Stimulated activated CD8-positive, alpha-beta memory T cell treated with anti-CD3 and anti-CD28 coated beads, Interleukin-7, amount 100 ng/mL, for 48 hours (primary cell): ENCODE data around the gene TTYH3.
"Not testable (repeated sequence)": the region's sequence is repeated elsewhere in the genome, so short reads cannot be mapped to it uniquely, and the experiment has no call there.

ENCODE experiments used
- DNase-seq, 2 donors: peaks; one replicate each; pipeline ENCODE4 v3.0.0-alpha.2; 2020; ENCODE audit warnings: low read depth in 1 of 2; ENCODE audit errors: extremely low read depth in 1 of 2

The TTYH3 gene

GRCh38 chr7:2661602-2662272 is 30.0 kb downstream of the TTYH3 start:
- no peak for DNase-seq

DNA sequence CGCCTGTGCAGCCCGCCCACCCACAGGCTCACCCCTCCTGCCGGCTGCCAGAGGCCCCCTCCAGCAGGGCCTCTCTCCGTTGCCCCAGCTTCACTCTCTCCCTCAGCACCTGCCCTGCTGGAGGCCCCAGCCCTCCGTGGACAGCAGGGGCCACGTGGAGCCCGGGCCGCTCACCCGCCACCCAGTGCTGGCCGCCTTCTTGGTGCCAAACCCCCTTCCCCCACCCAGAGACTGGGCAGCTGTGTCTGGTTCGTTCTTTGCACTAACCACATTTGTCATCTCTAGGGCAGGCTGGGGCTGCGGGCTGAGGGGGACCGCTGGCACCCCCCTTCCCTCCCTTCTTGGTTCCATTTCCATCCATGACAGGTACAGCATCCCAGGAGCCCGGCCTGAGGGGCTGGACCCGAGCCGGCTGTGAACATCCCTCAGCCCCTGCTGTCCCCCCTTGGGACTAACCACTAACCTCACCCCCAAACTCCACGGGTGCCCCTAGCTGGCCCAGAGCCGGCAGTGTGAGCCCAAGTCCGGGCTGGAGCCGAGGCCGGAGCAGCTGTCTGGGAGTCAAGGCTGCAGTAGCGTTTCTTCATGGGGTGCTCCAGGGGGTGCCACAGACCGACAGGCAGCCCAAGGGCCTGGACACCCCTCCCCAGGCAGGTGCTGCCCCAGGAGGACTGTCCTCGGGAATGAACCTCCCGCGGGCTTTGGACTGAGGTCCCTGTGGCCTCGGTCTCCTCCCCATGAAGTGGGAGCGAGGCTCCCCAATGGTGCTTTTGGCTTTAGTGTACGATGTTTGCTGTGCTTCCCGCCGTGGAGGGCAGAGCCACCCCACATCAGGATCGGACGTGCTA is 30.7 kb downstream of the TTYH3 start:
- DNase-seq: no peak

DNA sequence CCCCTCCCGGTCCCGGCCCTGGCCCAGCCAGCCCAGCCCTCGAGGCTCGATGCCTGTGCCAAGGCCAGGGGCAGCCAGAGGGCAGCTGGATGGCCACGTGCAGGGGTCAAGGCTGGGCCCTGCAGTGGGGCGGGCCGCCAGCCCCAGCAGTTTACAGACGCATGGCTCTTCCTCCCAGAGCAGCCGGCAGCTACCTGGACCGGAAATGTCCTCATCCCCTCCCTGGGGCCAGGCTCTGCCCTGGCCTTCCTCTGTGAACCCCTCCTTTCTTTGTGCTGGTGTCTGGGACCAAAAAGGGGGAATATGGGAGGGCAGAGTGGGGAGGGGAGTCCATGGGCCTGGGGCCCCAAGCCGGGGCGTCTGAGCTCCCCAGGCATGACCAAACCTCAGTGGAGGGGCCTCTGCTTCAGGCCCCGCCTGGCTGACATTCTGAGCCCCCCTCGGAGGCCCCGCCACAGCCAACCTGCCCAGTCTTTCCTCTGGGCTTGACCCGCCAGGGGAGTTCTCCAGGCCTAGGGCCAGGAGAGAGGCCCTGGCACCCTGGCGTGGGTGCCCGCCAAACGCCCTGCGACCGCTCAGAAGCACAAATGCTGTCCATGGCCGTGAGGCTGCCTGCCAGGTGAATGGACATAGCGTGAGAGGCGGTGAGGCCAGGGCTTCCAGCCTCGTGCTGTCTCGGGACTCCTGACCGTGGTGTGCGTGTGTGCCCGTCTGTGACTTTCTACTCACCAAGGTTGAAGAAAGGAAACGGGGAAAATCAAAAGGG is 31.5 kb downstream of the TTYH3 start:
- no peak for DNase-seq

GRCh38 chr7:2663960-2664359 is 32.2 kb downstream of the TTYH3 start:
- no peak for DNase-seq

GRCh38 chr7:2665359-2665791 is 33.6 kb downstream of the TTYH3 start:
- DNase-seq: no peak

DNA sequence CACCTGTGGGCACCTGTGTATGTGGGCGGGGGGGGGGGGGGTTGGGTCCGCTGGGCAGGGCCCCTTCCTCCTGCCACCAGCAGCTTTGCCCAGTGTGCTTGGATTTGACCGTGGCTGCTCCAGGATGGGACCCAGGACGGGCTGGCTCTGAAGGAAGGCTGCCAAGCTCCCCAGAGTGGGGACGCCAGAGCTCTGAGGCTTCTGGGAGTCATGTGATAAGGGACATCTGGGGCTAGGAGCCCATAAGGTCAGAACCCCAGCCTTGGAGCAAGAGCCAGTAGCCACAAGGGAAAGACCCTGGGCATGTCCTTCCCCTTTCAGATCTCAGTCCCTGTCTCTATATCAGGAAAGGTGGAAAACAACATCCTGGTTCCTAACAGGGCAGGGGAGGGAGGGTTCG is 34.4 kb downstream of the TTYH3 start:
- no peak for DNase-seq

DNA sequence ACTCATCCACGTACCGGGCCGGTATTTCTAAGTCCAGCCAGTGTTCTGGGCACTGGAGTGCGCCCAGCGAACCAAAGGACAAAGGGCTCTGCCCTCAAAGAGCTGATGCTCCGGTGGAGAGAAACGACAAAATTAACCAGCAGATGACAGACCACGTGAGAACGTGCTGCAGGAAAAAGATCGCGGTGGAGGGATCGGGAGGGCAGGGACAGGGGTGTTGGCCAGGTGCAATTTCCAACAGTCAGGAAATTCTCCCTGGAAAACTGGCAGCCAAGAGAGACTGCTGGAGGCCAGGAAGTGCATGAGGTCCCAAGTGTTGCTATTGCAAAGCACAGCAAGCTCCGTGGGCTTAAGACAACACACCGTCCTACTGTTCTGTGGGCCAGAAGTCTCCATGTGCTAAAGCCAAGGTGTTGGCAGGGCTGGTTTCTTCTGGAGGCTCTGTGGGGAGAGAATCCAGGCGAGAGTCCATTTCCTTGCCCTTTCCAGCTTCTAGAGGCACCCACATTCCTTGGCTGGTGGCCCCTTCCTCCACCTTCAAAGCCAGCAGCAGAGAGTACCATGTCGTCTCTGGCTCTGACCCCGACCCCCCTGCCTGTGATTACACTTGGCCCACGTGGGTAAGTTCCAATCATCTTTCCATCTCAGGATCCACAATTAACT is 34.9 kb downstream of the TTYH3 start:
- DNase-seq: no peak

- no peak for DNase-seq
These were observed 36.1 kb downstream of the TTYH3 start for GRCh38 chr7:2667843-2668242.

- DNase-seq: no peak
These were observed 36.6 kb downstream of the TTYH3 start for GRCh38 chr7:2668401-2668800.

- DNase-seq: no peak
These were observed 38.4 kb downstream of the TTYH3 start for GRCh38 chr7:2670171-2670570.

GRCh38 chr7:2670720-2671391 is 39.1 kb downstream of the TTYH3 start:
- peak; percentile 45 to 55 for DNase-seq

DNA sequence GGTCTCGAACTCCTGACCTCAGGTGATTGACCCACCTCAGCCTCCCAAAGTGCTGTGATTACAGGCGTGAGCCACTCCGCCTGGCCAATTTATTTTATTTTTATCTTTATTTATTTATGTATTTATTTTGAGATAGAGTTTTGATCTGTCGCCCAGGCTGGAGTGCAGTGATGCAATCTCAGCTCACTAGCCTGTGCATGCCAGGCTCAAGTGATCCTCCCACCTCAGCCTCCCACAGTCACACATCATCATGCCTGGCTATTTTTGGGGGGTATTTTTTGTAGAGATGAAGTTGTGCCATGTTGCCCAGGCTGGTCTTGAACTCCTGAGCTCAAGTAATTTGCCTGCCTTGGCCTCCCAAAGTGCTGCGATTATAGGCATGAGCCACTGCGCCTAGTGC is 41.4 kb downstream of the TTYH3 start:
- not testable (repeated sequence) for DNase-seq

- DNase-seq: no peak
These were observed 42.1 kb downstream of the TTYH3 start for GRCh38 chr7:2673934-2674333.

GRCh38 chr7:2675256-2675764 is 43.5 kb downstream of the TTYH3 start:
- no peak for DNase-seq

- not testable (repeated sequence) for DNase-seq
These were observed 44.8 kb downstream of the TTYH3 start for GRCh38 chr7:2676576-2676975.

GRCh38 chr7:2678454-2678853 is 46.7 kb downstream of the TTYH3 start:
- DNase-seq: not testable (repeated sequence)

- not testable (repeated sequence) for DNase-seq
These were observed 47.6 kb downstream of the TTYH3 start for GRCh38 chr7:2679135-2680127.

- DNase-seq: no peak
These were observed 48.5 kb downstream of the TTYH3 start for GRCh38 chr7:2680256-2680655.
